Right atrium auricular region (tissue), 2 donors: Measurements from ENCODE around the gene MICAL2. TPM values are rescaled to one million over a fixed set of nuclear protein-coding genes. Genes with fewer than 3 reads are reported as not detected.
A peak's percentile ranks its signal among the peaks of the same experiment; 100 is the strongest.

ENCODE experiments used
- DNase-seq: peaks from one replicate; pipeline ENCODE4 v3.0.0-alpha.2; 2019; ENCODE audit warnings: low spot score
- H3K27ac ChIP-seq, 2 donors: fragments of 200-600 bp; sonication (generic); 1 replicate in 1 of 2; 2 replicates in 1 of 2; pipeline ENCODE4 v1.5.1; 2016 to 2019
- H3K27me3 ChIP-seq, 2 donors: fragments of 200-600 bp; sonication (generic); one replicate each; pipeline versions ENCODE4 v1.5.1 to v1.6.0; 2017 to 2019
- H3K36me3 ChIP-seq: fragments of 200-600 bp; sonication (generic); one replicate; pipeline ENCODE4 v1.5.1; 2016
- H3K4me1 ChIP-seq, 2 donors: fragments of 200-600 bp; sonication (generic); one replicate each; pipeline versions ENCODE4 v1.5.1 to v1.6.0; 2017 to 2019
- H3K4me3 ChIP-seq, 2 donors: fragments of 200-600 bp; sonication (generic); 1 replicate in 1 of 2; 2 replicates in 1 of 2; pipeline ENCODE4 v1.5.1; 2017 to 2019; ENCODE audit warnings: mild to moderate bottlenecking in 1 of 2, moderate library complexity in 1 of 2
- H3K9me3 ChIP-seq, 2 donors: fragments of 200-600 bp; sonication (generic); one replicate each; pipeline ENCODE4 v1.5.1; 2019
- CTCF ChIP-seq, 2 donors: fragments of 200-600 bp; sonication (generic); IDR thresholded peaks; one replicate each; pipeline ENCODE4 v1.5.1; 2019; ENCODE audit warnings: antibody characterized with exemption in 2 of 2
- total RNA-seq, 2 donors: library from RNA; depleted of rRNA; stranded (reverse); fragments of >200 nt; gene quantifications; one replicate each; pipeline ENCODE4 v1.1.0, GENCODE V29; 2016

MICAL2 gene
- total RNA-seq, 2 donors from 2014 or later = 77.6 to 84.5 TPM

GRCh38 chr11:12200991-12201985, 90.9 kb downstream of the MICAL2 start:
- peak; percentile 91 for DNase-seq
- TF ChIP-seq CTCF (IDR thresholded peaks at IDR 0.05) = no peak
- Histone ChIP-seq H3K4me3 (no peak overlapping the region), H3K4me1 (peaks cover 0 to 43% of the 10 kb centered on the region in 2 donors), H3K27me3 (no peaks in the 10 kb centered on the region), H3K36me3 (peaks cover 12% of the 10 kb centered on the region), H3K27ac (peak overlapping the region; percentile 82 to 88), H3K9me3 (no peaks in the 10 kb centered on the region)

- H3K27me3 ChIP-seq = no peaks in the 10 kb centered on the region
- no peak for TF ChIP-seq CTCF (IDR thresholded peaks at IDR 0.05)
- H3K4me3 ChIP-seq = no peak overlapping the region
- H3K36me3 ChIP-seq = peaks cover 27% of the 10 kb centered on the region
- peaks cover 0 to 41% of the 10 kb centered on the region in 2 donors for H3K4me1 ChIP-seq
- no peak for DNase-seq
- H3K27ac ChIP-seq = peak overlapping the region in 1 of 2 donors; percentile 88
- H3K9me3 ChIP-seq = no peaks in the 10 kb centered on the region
Observed at GRCh38 chr11:12202661-12203310, 92.4 kb downstream of the MICAL2 start.

GRCh38 chr11:12204506-12204905, 94.1 kb downstream of the MICAL2 start:
- no peak for TF ChIP-seq CTCF (IDR thresholded peaks at IDR 0.05)
- H3K4me3 ChIP-seq = no peak overlapping the region
- no peak for DNase-seq
- no peaks in the 10 kb centered on the region for H3K9me3 ChIP-seq
- no peaks in the 10 kb centered on the region for H3K27me3 ChIP-seq
- no peak overlapping the region for H3K27ac ChIP-seq
- peaks cover 43% of the 10 kb centered on the region for H3K36me3 ChIP-seq
- peaks cover 0 to 26% of the 10 kb centered on the region in 2 donors for H3K4me1 ChIP-seq

- Histone ChIP-seq H3K4me3 (no peak overlapping the region), H3K36me3 (peaks cover 47% of the 10 kb centered on the region), H3K9me3 (no peaks in the 10 kb centered on the region), H3K4me1 (peaks cover 0 to 17% of the 10 kb centered on the region in 2 donors), H3K27me3 (no peaks in the 10 kb centered on the region), H3K27ac (no peak overlapping the region)
- TF ChIP-seq CTCF (IDR thresholded peaks at IDR 0.05) = no peak
- no peak for DNase-seq
Observed at GRCh38 chr11:12205330-12205729, 94.9 kb downstream of the MICAL2 start.

GRCh38 chr11:12206529-12206928, 96.1 kb downstream of the MICAL2 start:
- no peak overlapping the region for H3K27ac ChIP-seq
- H3K9me3 ChIP-seq = no peaks in the 10 kb centered on the region
- H3K27me3 ChIP-seq = no peaks in the 10 kb centered on the region
- peaks cover 56% of the 10 kb centered on the region for H3K36me3 ChIP-seq
- DNase-seq = no peak
- peaks cover 0 to 5% of the 10 kb centered on the region in 2 donors for H3K4me1 ChIP-seq
- no peak overlapping the region for H3K4me3 ChIP-seq
- no peak for TF ChIP-seq CTCF (IDR thresholded peaks at IDR 0.05)
